Parathyroid adenoma (tissue), 2 donors: ENCODE data around the gene CCDC182.

Experiments
- H2AFZ ChIP-seq: fragments of 300-600 bp; sonication (generic); one replicate; pipeline ENCODE4 v1.7.0; 2017; ENCODE audit warnings: antibody characterized with exemption, mild to moderate bottlenecking
- H3K27ac ChIP-seq: fragments of 300-600 bp; sonication (generic); one replicate; pipeline ENCODE4 v1.7.0; 2017
- H3K27me3 ChIP-seq: fragments of 300-600 bp; sonication (generic); one replicate; pipeline ENCODE4 v1.7.0; 2017; ENCODE audit warnings: low read length; ENCODE audit not compliant: control insufficient read depth, insufficient read depth
- H3K36me3 ChIP-seq: fragments of 300-600 bp; sonication (generic); one replicate; pipeline ENCODE4 v1.7.0; 2017; ENCODE audit warnings: low read length; ENCODE audit not compliant: control insufficient read depth, insufficient read depth
- H3K4me1 ChIP-seq: fragments of 300-600 bp; sonication (generic); one replicate; pipeline ENCODE4 v1.7.0; 2017; ENCODE audit warnings: control low read depth
- H3K4me2 ChIP-seq: fragments of 300-600 bp; sonication (generic); one replicate; pipeline ENCODE4 v1.7.0; 2017; ENCODE audit warnings: low read length
- H3K4me3 ChIP-seq: fragments of 300-600 bp; sonication (generic); one replicate; pipeline ENCODE4 v1.7.0; 2017; ENCODE audit warnings: low read depth, low read length
- H3K79me2 ChIP-seq: fragments of 300-600 bp; sonication (generic); one replicate; pipeline ENCODE4 v1.7.0; 2017; ENCODE audit warnings: control low read depth
- H3K9ac ChIP-seq: fragments of 300-600 bp; sonication (generic); one replicate; pipeline ENCODE4 v1.7.0; 2017; ENCODE audit warnings: mild to moderate bottlenecking
- H3K9me3 ChIP-seq: fragments of 300-600 bp; sonication (generic); one replicate; pipeline ENCODE4 v1.7.0; 2017; ENCODE audit warnings: low read length; ENCODE audit not compliant: control insufficient read depth
- TF ChIP-seq, protein P1 (sequence below): fragments of 300-600 bp; sonication (generic); IDR thresholded peaks from one replicate; pipeline ENCODE4 v1.7.0; 2017; ENCODE audit warnings: antibody characterized with exemption, mild to moderate bottlenecking
- donor health status: primary hyperparathyroidism.

The CCDC182 gene

GRCh38 chr17:57745242-57745641 is at the start of gene CCDC182:
Gene CCDC182, minus strand, starts transcription at chr17:57745299. Its CDS starts 27 bp downstream, at chr17:57745272.
- H3K9me3 ChIP-seq, result no peaks in the 10 kb centered on the region
- no peaks in the 10 kb centered on the region for H3K36me3 ChIP-seq
- no peak within 1 kb of the TSS for H2AFZ ChIP-seq
- no peaks in the 10 kb centered on the region for H3K4me1 ChIP-seq
- TF ChIP-seq, protein P1, sequence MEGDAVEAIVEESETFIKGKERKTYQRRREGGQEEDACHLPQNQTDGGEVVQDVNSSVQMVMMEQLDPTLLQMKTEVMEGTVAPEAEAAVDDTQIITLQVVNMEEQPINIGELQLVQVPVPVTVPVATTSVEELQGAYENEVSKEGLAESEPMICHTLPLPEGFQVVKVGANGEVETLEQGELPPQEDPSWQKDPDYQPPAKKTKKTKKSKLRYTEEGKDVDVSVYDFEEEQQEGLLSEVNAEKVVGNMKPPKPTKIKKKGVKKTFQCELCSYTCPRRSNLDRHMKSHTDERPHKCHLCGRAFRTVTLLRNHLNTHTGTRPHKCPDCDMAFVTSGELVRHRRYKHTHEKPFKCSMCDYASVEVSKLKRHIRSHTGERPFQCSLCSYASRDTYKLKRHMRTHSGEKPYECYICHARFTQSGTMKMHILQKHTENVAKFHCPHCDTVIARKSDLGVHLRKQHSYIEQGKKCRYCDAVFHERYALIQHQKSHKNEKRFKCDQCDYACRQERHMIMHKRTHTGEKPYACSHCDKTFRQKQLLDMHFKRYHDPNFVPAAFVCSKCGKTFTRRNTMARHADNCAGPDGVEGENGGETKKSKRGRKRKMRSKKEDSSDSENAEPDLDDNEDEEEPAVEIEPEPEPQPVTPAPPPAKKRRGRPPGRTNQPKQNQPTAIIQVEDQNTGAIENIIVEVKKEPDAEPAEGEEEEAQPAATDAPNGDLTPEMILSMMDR, result no peak
- no peaks in the 10 kb centered on the region for H3K27me3 ChIP-seq
- no peak within 1 kb of the TSS for H3K4me2 ChIP-seq
- H3K27ac ChIP-seq, result no peak within 1 kb of the TSS
- H3K9ac ChIP-seq, result no peak within 1 kb of the TSS
- peaks cover 3% of the 10 kb centered on the region for H3K79me2 ChIP-seq
- no peak within 1 kb of the TSS for H3K4me3 ChIP-seq

DNA sequence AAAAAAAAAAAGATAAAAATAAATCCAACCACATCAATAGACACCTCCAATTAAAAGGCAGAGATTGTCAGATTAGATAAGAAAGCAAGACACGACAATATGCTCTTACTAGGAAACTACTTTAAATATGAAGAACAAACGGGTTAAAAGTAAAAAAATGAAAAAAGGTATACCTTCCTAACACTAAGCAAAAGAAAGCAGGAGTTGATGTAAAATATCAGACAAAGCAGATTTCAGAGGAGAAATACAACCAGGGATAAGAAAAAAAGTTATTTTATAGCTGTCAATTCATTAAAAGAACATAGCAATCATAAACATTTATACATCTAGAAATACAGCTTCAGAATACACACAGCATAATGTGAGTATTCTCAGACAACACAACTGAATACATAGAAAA is 49.7 kb upstream of the CCDC182 start:
- Histone ChIP-seq H2AFZ (no peak overlapping the region), H3K9me3 (no peaks in the 10 kb centered on the region), H3K27ac (no peak overlapping the region), H3K27me3 (no peaks in the 10 kb centered on the region), H3K36me3 (no peaks in the 10 kb centered on the region), H3K4me2 (no peak overlapping the region), H3K9ac (no peak overlapping the region), H3K4me1 (no peaks in the 10 kb centered on the region), H3K4me3 (no peak overlapping the region), H3K79me2 (no peaks in the 10 kb centered on the region)
- TF ChIP-seq, protein P1, result no peak

- no peaks in the 10 kb centered on the region for H3K79me2 ChIP-seq
- H3K4me3 ChIP-seq, result no peak overlapping the region
- TF ChIP-seq, protein P1, result no peak
- H3K9me3 ChIP-seq, result no peaks in the 10 kb centered on the region
- H3K4me2 ChIP-seq, result no peak overlapping the region
- H3K9ac ChIP-seq, result no peak overlapping the region
- H3K4me1 ChIP-seq, result no peaks in the 10 kb centered on the region
- H3K27ac ChIP-seq, result no peak overlapping the region
- no peaks in the 10 kb centered on the region for H3K36me3 ChIP-seq
- H2AFZ ChIP-seq, result no peak overlapping the region
- no peaks in the 10 kb centered on the region for H3K27me3 ChIP-seq
Observed at GRCh38 chr17:57788725-57789124, 43.6 kb upstream of the CCDC182 start.

DNA sequence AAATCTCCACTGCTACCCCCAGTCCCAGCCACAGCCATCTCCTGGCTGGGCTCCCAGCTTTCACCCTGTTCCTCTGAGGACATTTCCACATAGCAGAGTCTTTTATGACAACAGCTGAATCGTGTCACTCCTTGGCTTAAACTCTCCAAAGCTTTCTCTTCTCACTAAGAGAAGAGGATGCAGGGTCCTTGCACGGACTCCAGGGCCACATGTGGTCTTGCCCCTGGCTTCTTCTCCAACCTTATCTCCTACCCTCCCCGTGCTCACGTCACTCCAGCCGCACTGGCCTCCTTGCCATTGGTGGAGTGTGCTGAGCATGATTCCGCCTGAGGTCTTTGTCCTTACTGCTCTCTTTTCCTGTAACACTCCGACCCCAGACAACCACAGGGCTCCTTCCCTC is 39.9 kb upstream of the CCDC182 start:
- Histone ChIP-seq H3K4me1 (peaks cover 3% of the 10 kb centered on the region), H3K9ac (no peak overlapping the region), H3K79me2 (no peaks in the 10 kb centered on the region), H3K9me3 (no peaks in the 10 kb centered on the region), H3K36me3 (no peaks in the 10 kb centered on the region), H3K27ac (no peak overlapping the region), H3K4me3 (no peak overlapping the region), H3K4me2 (no peak overlapping the region), H2AFZ (no peak overlapping the region), H3K27me3 (no peaks in the 10 kb centered on the region)
- TF ChIP-seq, protein P1, result no peak

- no peak overlapping the region for H3K9ac ChIP-seq
Observed at GRCh38 chr17:57784226-57784895, 39.3 kb upstream of the CCDC182 start.

More at GRCh38 chr17:57784226-57784895, 39.3 kb upstream of the CCDC182 start:
- H3K36me3 ChIP-seq, result no peaks in the 10 kb centered on the region
- no peak overlapping the region for H2AFZ ChIP-seq
- no peaks in the 10 kb centered on the region for H3K79me2 ChIP-seq
- H3K27ac ChIP-seq, result no peak overlapping the region
- no peaks in the 10 kb centered on the region for H3K27me3 ChIP-seq
- TF ChIP-seq, protein P1, result no peak
- no peak overlapping the region for H3K4me3 ChIP-seq
- H3K9me3 ChIP-seq, result no peaks in the 10 kb centered on the region
- H3K4me2 ChIP-seq, result no peak overlapping the region
- H3K4me1 ChIP-seq, result peaks cover 3% of the 10 kb centered on the region
